SK-N-SH treated with all-trans-retinoic acid at 6 μM for 48 hours (cell line): ENCODE data around the gene USP6NL.

Experiments used
- ATAC-seq: fragments of 200-7000 bp; cut with Tn5 transposase; 3 replicates; pipeline ENCODE4 v1.9.1; 2020; ENCODE audit warnings: mild to moderate bottlenecking, moderate library complexity
- ARNTL ChIP-seq: fragments of 450-650 bp; formaldehyde crosslinking; IDR thresholded peaks from 2 replicates; pipeline ENCODE4 v1.5.0; 2020; ENCODE audit warnings: low read depth, mild to moderate bottlenecking, moderate library complexity, borderline replicate concordance
- BACH2 ChIP-seq: fragments of 250-450 bp; sonication (Bioruptor Pico); IDR thresholded peaks from 2 replicates; pipeline ENCODE4 v1.9.0; 2021; ENCODE audit warnings: mild to moderate bottlenecking, borderline replicate concordance
- CREB5 ChIP-seq: fragments of 250-450 bp; sonication (Bioruptor Pico); IDR thresholded peaks from 2 replicates; pipeline ENCODE4 v1.5.1; 2020; ENCODE audit warnings: low read depth, mild to moderate bottlenecking, moderate library complexity
- CSDC2 ChIP-seq: fragments of 250-450 bp; sonication (Bioruptor Pico); IDR thresholded peaks from 2 replicates; pipeline ENCODE4 v1.5.0; 2020; ENCODE audit warnings: mild to moderate bottlenecking, moderate library complexity
- CSRNP3 ChIP-seq: fragments of 250-450 bp; sonication (Bioruptor Pico); IDR thresholded peaks from 2 replicates; pipeline ENCODE4 v1.5.1; 2021; ENCODE audit warnings: mild to moderate bottlenecking, moderate library complexity
- ESRRG ChIP-seq: fragments of 250-450 bp; sonication (Bioruptor Pico); IDR thresholded peaks from 2 replicates; pipeline ENCODE4 v1.6.1; 2021; ENCODE audit warnings: mild to moderate bottlenecking
- GLIS3 ChIP-seq: fragments of 250-450 bp; sonication (Bioruptor Pico); IDR thresholded peaks from 2 replicates; pipeline ENCODE4 v1.5.0; 2020; ENCODE audit warnings: mild to moderate bottlenecking, moderate library complexity
- ISL1 ChIP-seq: fragments of 250-450 bp; sonication (Bioruptor Pico); IDR thresholded peaks from 2 replicates; pipeline ENCODE4 v2.1.2; 2022; ENCODE audit warnings: mild to moderate bottlenecking, moderate library complexity
- OSR1 ChIP-seq: fragments of 250-450 bp; sonication (Bioruptor Pico); IDR thresholded peaks from 2 replicates; pipeline ENCODE4 v1.8.0; 2022; ENCODE audit warnings: moderate library complexity, mild to moderate bottlenecking, inconsistent platforms
- PATZ1 ChIP-seq: fragments of 250-450 bp; sonication (Bioruptor Pico); IDR thresholded peaks from 2 replicates; pipeline ENCODE4 v1.8.0; 2020; ENCODE audit warnings: mild to moderate bottlenecking, moderate library complexity, borderline replicate concordance
- POU6F1 ChIP-seq: fragments of 250-450 bp; sonication (Bioruptor Pico); IDR thresholded peaks from 2 replicates; pipeline ENCODE4 v1.8.0; 2021; ENCODE audit warnings: low read depth, mild to moderate bottlenecking, moderate library complexity, borderline replicate concordance
- PPARA ChIP-seq: fragments of 250-450 bp; sonication (Bioruptor Pico); IDR thresholded peaks from 2 replicates; pipeline ENCODE4 v1.5.0; 2020; ENCODE audit warnings: mild to moderate bottlenecking, borderline replicate concordance
- RARB ChIP-seq: fragments of 250-450 bp; sonication (Bioruptor Pico); IDR thresholded peaks from 2 replicates; pipeline ENCODE4 v1.8.0; 2021; ENCODE audit warnings: mild to moderate bottlenecking, moderate library complexity
- SNAI2 ChIP-seq: fragments of 250-450 bp; sonication (Bioruptor Pico); IDR thresholded peaks from 2 replicates; pipeline ENCODE4 v1.5.0; 2020; ENCODE audit warnings: mild to moderate bottlenecking, moderate library complexity
- TCF4 ChIP-seq: fragments of 250-450 bp; sonication (Bioruptor Pico); IDR thresholded peaks from 2 replicates; pipeline ENCODE4 v1.8.0; 2021; ENCODE audit warnings: mild to moderate bottlenecking, moderate library complexity, borderline replicate concordance
- TOX ChIP-seq: fragments of 250-450 bp; sonication (Bioruptor Pico); IDR thresholded peaks from 2 replicates; pipeline ENCODE4 v1.8.0; 2021; ENCODE audit warnings: mild to moderate bottlenecking, moderate library complexity, borderline replicate concordance
- TSHZ2 ChIP-seq: fragments of 250-450 bp; sonication (Bioruptor Pico); IDR thresholded peaks from 2 replicates; pipeline ENCODE4 v1.5.0; 2020; ENCODE audit warnings: mild to moderate bottlenecking, moderate library complexity
- ZC3H10 ChIP-seq: fragments of 250-450 bp; sonication (Bioruptor Pico); IDR thresholded peaks from 2 replicates; pipeline ENCODE4 v1.5.1; 2021; ENCODE audit warnings: mild to moderate bottlenecking, moderate library complexity
- ZFP3 ChIP-seq: fragments of 250-450 bp; sonication (Bioruptor Pico); IDR thresholded peaks from 2 replicates; pipeline ENCODE4 v1.5.0; 2020; ENCODE audit warnings: mild to moderate bottlenecking, moderate library complexity
- ZNF565 ChIP-seq: fragments of 450-650 bp; formaldehyde crosslinking; conservative IDR thresholded peaks from 2 replicates; pipeline ENCODE4 v1.5.0; 2020; ENCODE audit warnings: low read depth, mild to moderate bottlenecking, moderate library complexity
- ZNF70 ChIP-seq: fragments of 450-650 bp; formaldehyde crosslinking; IDR thresholded peaks from 2 replicates; pipeline ENCODE4 v1.5.0; 2020; ENCODE audit warnings: mild to moderate bottlenecking, moderate library complexity
- ZNF8 ChIP-seq: fragments of 450-650 bp; formaldehyde crosslinking; IDR thresholded peaks from 2 replicates; pipeline ENCODE4 v1.5.0; 2020; ENCODE audit warnings: mild to moderate bottlenecking, moderate library complexity

The USP6NL gene

GRCh38 chr10:11539191-11539868 is 72.1 kb downstream of the USP6NL start:
- TF ChIP-seq TOX (CRISPR knock-in tag), result no peak
- no peak for TF ChIP-seq CSDC2 (CRISPR knock-in tag)
- TF ChIP-seq RARB, result no peak
- TF ChIP-seq ZC3H10 (CRISPR knock-in tag), result no peak
- TF ChIP-seq ZNF565 (CRISPR knock-in tag), result no peak
- no peak for TF ChIP-seq GLIS3 (CRISPR knock-in tag)
- no peak for TF ChIP-seq OSR1 (CRISPR knock-in tag)
- no peak for TF ChIP-seq CSRNP3
- TF ChIP-seq BACH2, result no peak
- TF ChIP-seq ZNF70, result no peak
- no peak for TF ChIP-seq SNAI2 (CRISPR knock-in tag)
- TF ChIP-seq ISL1 (CRISPR knock-in tag), result no peak
- no peak for TF ChIP-seq CREB5
- TF ChIP-seq ZFP3 (CRISPR knock-in tag), result no peak
- no peak for TF ChIP-seq PATZ1 (CRISPR knock-in tag)
- TF ChIP-seq POU6F1 (CRISPR knock-in tag), result no peak
- no peak for TF ChIP-seq ZNF8 (CRISPR knock-in tag)
- TF ChIP-seq TSHZ2 (CRISPR knock-in tag), result no peak
- TF ChIP-seq PPARA (CRISPR knock-in tag), result no peak
- TF ChIP-seq ARNTL (CRISPR knock-in tag), result no peak
- peak; percentile 40 for ATAC-seq

- ATAC-seq, result no peak
- TF ChIP-seq CREB5 (no peak), PPARA (CRISPR knock-in tag) (no peak), ZFP3 (CRISPR knock-in tag) (no peak), TCF4 (no peak), POU6F1 (CRISPR knock-in tag) (no peak), PATZ1 (CRISPR knock-in tag) (no peak), ZNF565 (CRISPR knock-in tag) (no peak), ZNF8 (CRISPR knock-in tag) (no peak), ESRRG (no peak), TSHZ2 (CRISPR knock-in tag) (no peak), TOX (CRISPR knock-in tag) (no peak)
Observed at GRCh38 chr10:11538834-11539190, 72.6 kb downstream of the USP6NL start.
